ENCODE measurements around the gene GSTM3. TPM values are rescaled to one million over a fixed set of nuclear protein-coding genes. Genes with fewer than 3 reads are reported as not detected.

Gene GSTM3
- total and polyA plus RNA-seq, 9 of the 15 experiments (the other 6 are each of a cell fraction or from before 2014, with no cell fraction given) = 3.9 to 24.5 (median 9.4) TPM

DNA sequence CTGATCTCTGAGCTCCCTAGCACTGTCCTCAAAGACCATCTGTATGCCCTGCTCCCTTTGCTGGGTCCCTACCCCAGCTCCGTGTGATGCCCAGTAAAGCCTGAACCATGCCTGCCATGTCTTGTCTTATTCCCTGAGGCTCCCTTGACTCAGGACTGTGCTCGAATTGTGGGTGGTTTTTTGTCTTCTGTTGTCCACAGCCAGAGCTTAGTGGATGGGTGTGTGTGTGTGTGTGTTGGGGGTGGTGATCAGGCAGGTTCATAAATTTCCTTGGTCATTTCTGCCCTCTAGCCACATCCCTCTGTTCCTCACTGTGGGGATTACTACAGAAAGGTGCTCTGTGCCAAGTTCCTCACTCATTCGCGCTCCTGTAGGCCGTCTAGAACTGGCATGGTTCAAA, 23.1 kb downstream of the GSTM3 start:
- no TSS peak for BruUV-seq (replicated peaks)
- peak overlapping the region; percentile 46 for H2AFZ ChIP-seq (ENCODE audit: low read depth, low read length)
- 62% methylated on average over 5 of the region's 5 CpGs for WGBS (ENCODE audit: insufficient coverage, low coverage, missing lambda C conversion rate)
- H3K9me3 ChIP-seq (replicated peaks; ENCODE audit: control insufficient read depth, insufficient read depth, low read depth, low read length) = no peaks in the 10 kb centered on the region
- CTCF ChIA-PET (ENCODE audit: low intra/inter-chr PET ratio) = no interaction called here
- TF ChIP-seq MCM3 (IDR thresholded peaks at IDR 0.05) = no peak
- no peak for TF ChIP-seq SLC30A9 (CRISPR knock-in tag; IDR thresholded peaks at IDR 0.05)
- TF ChIP-seq THRA (IDR thresholded peaks at IDR 0.05) = no peak
- no peak for TF ChIP-seq RUNX1 (IDR thresholded peaks at IDR 0.05; ENCODE audit: low read depth)
- TF ChIP-seq SP2 (IDR thresholded peaks at IDR 0.05; ENCODE audit: extremely low read depth, low read depth, low read length, poor library complexity, severe bottlenecking) = no peak
- TF ChIP-seq HDAC3 (IDR thresholded peaks at IDR 0.05; ENCODE audit: borderline replicate concordance, partially characterized antibody) = no peak
- TF ChIP-seq CHD4 (IDR thresholded peaks at IDR 0.05; ENCODE audit: insufficient read depth, insufficient replicate concordance, low read depth, low read length, poor library complexity, severe bottlenecking) = no peak
- no peak for TF ChIP-seq MED1 (CRISPR knock-in tag; IDR thresholded peaks at IDR 0.05; ENCODE audit: borderline replicate concordance)
- ATAC-seq = no peak
- intact Hi-C loops (cut with micrococcal nuclease) (loop anchor here (1.0 to 5.0 kb wide), 2 partner anchors 56 to 170 kb away; partner anchors contain the start of gene GNAI3), in situ Hi-C loops (cut with MboI) (loop anchor here (5.0 kb wide), 1 partner anchor 40 kb away; no protein-coding TSS in a partner anchor)
- no peaks in the 10 kb centered on the region for H3K9me1 ChIP-seq (ENCODE audit: control insufficient read depth, insufficient read depth, low read length)
- peaks cover 0 to 6% of the 10 kb centered on the region in 2 experiments; a peak in 2 of 5 replicates for H3K27me3 ChIP-seq (ENCODE audit: control insufficient read depth in 2 of 2, insufficient read depth in 2 of 2, low read length in 2 of 2)
- FAIRE-seq = no peak
- H3K79me2 ChIP-seq (ENCODE audit: control insufficient read depth, insufficient read depth, low read length) = no peaks in the 10 kb centered on the region
- DNase-seq (ENCODE audit: extremely low read depth in 1 of 4, low spot score in 3 of 4) = no peak
- POLR2A ChIA-PET = interaction anchor here (1.8 to 2.2 kb wide), 2 partner anchors 20 to 47 kb away, joined by 5 to 6 read pairs; no protein-coding TSS in a partner anchor
- no peaks in the 10 kb centered on the region for H3K36me3 ChIP-seq (ENCODE audit: control insufficient read depth, insufficient read depth, low read length)
- H3K4me1 ChIP-seq (replicated peaks in 1 of 2; ENCODE audit: control insufficient read depth in 2 of 2, insufficient read depth in 2 of 2, low read length in 2 of 2) = peaks cover 5 to 21% of the 10 kb centered on the region in 2 experiments; a peak in 4 of 5 replicates
- no peak overlapping the region for H3K4me3 ChIP-seq
- H3K9ac ChIP-seq (ENCODE audit: insufficient read depth in 1 of 2, low read depth in 2 of 2, low read length in 2 of 2) = no peak overlapping the region
- no peaks in the 10 kb centered on the region for H4K20me1 ChIP-seq (replicated peaks; ENCODE audit: control insufficient read depth, insufficient read depth, low read length)
- H3K4me2 ChIP-seq (ENCODE audit: insufficient read depth, low read length) = no peak overlapping the region
- no peak overlapping the region for H3K27ac ChIP-seq (ENCODE audit: extremely low read depth, low read depth, low read length)
